Osteocyte (in vitro differentiated cells): ENCODE measurements around the gene GRK2. TPM values are rescaled to one million over a fixed set of nuclear protein-coding genes. Genes with fewer than 3 reads are reported as not detected.

Source experiments
- DNase-seq: peaks from one replicate; pipeline ENCODE4 v3.0.0; 2021; ENCODE audit warnings: mixed read lengths; ENCODE audit not compliant: unreplicated experiment; ENCODE audit errors: extremely low spot score
- H3K27ac Mint-ChIP-seq: one replicate; pipeline ENCODE4 v1.8.0; 2021; ENCODE audit warnings: mild to moderate bottlenecking, mixed read lengths; ENCODE audit not compliant: unreplicated experiment
- H3K27me3 Mint-ChIP-seq: one replicate; pipeline ENCODE4 v1.8.0; 2021; ENCODE audit warnings: mixed read lengths; ENCODE audit not compliant: unreplicated experiment
- H3K36me3 Mint-ChIP-seq: one replicate; pipeline ENCODE4 v1.8.0; 2021; ENCODE audit warnings: mixed read lengths; ENCODE audit not compliant: unreplicated experiment
- H3K4me1 Mint-ChIP-seq: one replicate; pipeline ENCODE4 v1.8.0; 2021; ENCODE audit warnings: mixed read lengths; ENCODE audit not compliant: unreplicated experiment
- H3K4me3 Mint-ChIP-seq: one replicate; pipeline ENCODE4 v1.8.0; 2021; ENCODE audit warnings: mild to moderate bottlenecking, moderate library complexity, mixed read lengths; ENCODE audit not compliant: unreplicated experiment
- H3K9me3 Mint-ChIP-seq: one replicate; pipeline ENCODE4 v1.8.0; 2021; ENCODE audit warnings: mixed read lengths; ENCODE audit not compliant: unreplicated experiment
- CTCF ChIP-seq: fragments of 200-600 bp; sonication (generic); IDR thresholded peaks from 2 replicates; pipeline ENCODE4 v1.5.0; 2021; ENCODE audit warnings: antibody characterized with exemption, mild to moderate bottlenecking, moderate library complexity
- total RNA-seq: library from RNA; stranded (reverse); gene quantifications from 2 replicates; pipeline ENCODE4 v1.2.1, GENCODE V29; 2021

Gene GRK2
- total RNA-seq, 1 donor from 2014 or later = 45.0 TPM

- H3K36me3 Mint-ChIP-seq = peaks cover 6% of the 10 kb centered on the region
- H3K27me3 Mint-ChIP-seq = no peaks in the 10 kb centered on the region
- TF ChIP-seq CTCF = no peak
- no peaks in the 10 kb centered on the region for H3K9me3 Mint-ChIP-seq
- no peak overlapping the region for H3K4me3 Mint-ChIP-seq
- H3K4me1 Mint-ChIP-seq = peaks cover 48% of the 10 kb centered on the region
- H3K27ac Mint-ChIP-seq = no peak overlapping the region
- DNase-seq = no peak
Observed at GRCh38 chr11:67275606-67276409, 9.5 kb downstream of the GRK2 start.

- H3K9me3 Mint-ChIP-seq = no peaks in the 10 kb centered on the region
- TF ChIP-seq CTCF = no peak
- H3K4me1 Mint-ChIP-seq = peaks cover 39% of the 10 kb centered on the region
- peak overlapping the region; percentile 83 for H3K27ac Mint-ChIP-seq
- H3K4me3 Mint-ChIP-seq = no peak overlapping the region
- H3K36me3 Mint-ChIP-seq = peaks cover 6% of the 10 kb centered on the region
- no peaks in the 10 kb centered on the region for H3K27me3 Mint-ChIP-seq
- DNase-seq = no peak
Observed at GRCh38 chr11:67276781-67277230, 10.5 kb downstream of the GRK2 start.

GRCh38 chr11:67277231-67277961 is 11.1 kb downstream of the GRK2 start:
- Mint-ChIP-seq H3K4me3 (peak overlapping the region; percentile 22), H3K9me3 (no peaks in the 10 kb centered on the region), H3K4me1 (peaks cover 35% of the 10 kb centered on the region), H3K27me3 (no peaks in the 10 kb centered on the region), H3K36me3 (peaks cover 9% of the 10 kb centered on the region), H3K27ac (peak overlapping the region; percentile 83)
- TF ChIP-seq CTCF = no peak
- no peak for DNase-seq

- H3K4me3 Mint-ChIP-seq = no peak overlapping the region
- peak overlapping the region; percentile 83 for H3K27ac Mint-ChIP-seq
- H3K27me3 Mint-ChIP-seq = no peaks in the 10 kb centered on the region
- no peaks in the 10 kb centered on the region for H3K9me3 Mint-ChIP-seq
- peaks cover 11% of the 10 kb centered on the region for H3K36me3 Mint-ChIP-seq
- no peak for DNase-seq
- peaks cover 34% of the 10 kb centered on the region for H3K4me1 Mint-ChIP-seq
- no peak for TF ChIP-seq CTCF
Observed at GRCh38 chr11:67278135-67278938, 12.1 kb downstream of the GRK2 start.
